ENCODE results near the gene EXOC3L1. TPM values are rescaled to one million over a fixed set of nuclear protein-coding genes. Genes with fewer than 3 reads are reported as not detected.

EXOC3L1 gene
- total and polyA plus RNA-seq, 7 experiments from 2014 or later, result 0.58 to 0.73 TPM; not detected in 5

DNA sequence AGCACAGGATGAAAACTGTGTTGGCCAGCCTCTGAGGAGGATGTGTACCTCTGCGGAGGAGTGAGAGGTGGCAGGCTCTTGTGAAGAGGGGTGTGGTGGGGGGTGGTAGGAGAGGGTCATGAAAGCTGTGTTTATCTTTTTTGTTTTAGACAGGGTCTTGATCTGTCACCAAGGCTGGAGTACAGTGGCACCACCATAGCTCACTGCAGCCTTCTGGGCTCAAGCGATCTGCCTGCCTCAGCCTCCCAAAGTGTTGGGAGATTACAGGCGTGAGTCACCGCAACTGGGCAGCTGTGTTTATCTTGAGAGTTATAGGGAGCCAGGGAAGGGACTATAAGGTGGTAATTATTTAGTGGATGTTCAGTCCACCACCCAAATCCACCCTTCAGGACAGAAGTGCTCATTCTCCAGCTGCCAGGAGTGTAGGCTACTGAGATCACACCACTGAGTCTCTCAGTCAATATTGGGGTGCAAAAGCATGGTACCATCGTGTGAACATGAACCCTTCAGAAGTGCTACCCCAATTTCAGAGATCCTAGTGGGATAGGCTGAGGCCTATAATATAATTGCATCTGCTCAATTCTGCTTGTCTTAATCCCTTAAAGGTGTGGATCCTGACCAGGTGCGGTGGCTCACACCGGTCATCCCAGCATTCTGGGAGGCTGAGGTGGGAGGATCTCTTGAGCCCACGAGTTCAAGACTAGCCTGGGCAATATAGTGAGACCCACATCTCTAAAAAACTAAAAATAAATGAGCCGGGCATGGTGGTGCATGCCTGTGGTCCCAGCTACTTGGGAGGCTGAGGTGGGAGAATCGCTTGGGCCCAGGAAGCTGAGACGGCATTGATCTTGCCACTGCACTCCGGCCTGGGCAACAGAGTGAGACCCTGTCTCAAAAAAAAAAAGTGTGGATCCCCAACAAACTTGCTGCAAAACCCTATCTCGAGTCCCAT lies 788 bp upstream of the EXOC3L1 start:
- peaks cover 0 to 12% (median 0%) of the 10 kb centered on the region in 5 donors for H3K36me3 Mint-ChIP-seq
- H3K27ac Mint-ChIP-seq, result peak overlapping the region in 2 of 9 donors; percentile 53 to 93
- peaks cover 8 to 40% (median 34%) of the 10 kb centered on the region in 7 donors for H3K4me1 Mint-ChIP-seq
- H3K27me3 Mint-ChIP-seq, result peaks cover 0 to 8% (median 0%) of the 10 kb centered on the region in 5 donors
- POLR2A ChIA-PET, result interaction anchor here (0.5 kb wide), 1 partner anchor 165 kb away, joined by 3 read pairs; no protein-coding TSS in a partner anchor
- peak overlapping the region in 8 of 10 donors; percentile 20 to 92 (median 89) for H3K4me3 Mint-ChIP-seq
- intact Hi-C loops (cut with micrococcal nuclease), result no loop called here
- no peaks in the 10 kb centered on the region for H3K9me3 Mint-ChIP-seq
- CTCF ChIA-PET, result interaction anchor here (1.2 to 1.7 kb wide), 2 partner anchors 36 to 54 kb away, joined by 4 read pairs; no protein-coding TSS in a partner anchor
- Histone ChIP-seq H3K27me3 (ENCODE audit: control insufficient read depth in 2 of 2, insufficient read depth in 2 of 2, low read length in 2 of 2) (no peaks in the 10 kb centered on the region), H3K9me3 (ENCODE audit: control insufficient read depth in 2 of 3, low read length in 3 of 3) (no peaks in the 10 kb centered on the region), H3K36me3 (ENCODE audit: control insufficient read depth in 2 of 3, insufficient read depth in 3 of 3, low read length in 3 of 3) (peaks cover 7 to 21% (median 10%) of the 10 kb centered on the region in 3 experiments), H3K4me3 (ENCODE audit: low read length) (no peak overlapping the region), H3K27ac (ENCODE audit: low read depth, low read length) (no peak overlapping the region), H3K4me1 (ENCODE audit: control insufficient read depth in 2 of 2, insufficient read depth in 2 of 2, low read length in 2 of 2) (peaks cover 24 to 27% of the 10 kb centered on the region in 2 donors)
- DNase-seq (no peak), ATAC-seq (no peak)

DNA sequence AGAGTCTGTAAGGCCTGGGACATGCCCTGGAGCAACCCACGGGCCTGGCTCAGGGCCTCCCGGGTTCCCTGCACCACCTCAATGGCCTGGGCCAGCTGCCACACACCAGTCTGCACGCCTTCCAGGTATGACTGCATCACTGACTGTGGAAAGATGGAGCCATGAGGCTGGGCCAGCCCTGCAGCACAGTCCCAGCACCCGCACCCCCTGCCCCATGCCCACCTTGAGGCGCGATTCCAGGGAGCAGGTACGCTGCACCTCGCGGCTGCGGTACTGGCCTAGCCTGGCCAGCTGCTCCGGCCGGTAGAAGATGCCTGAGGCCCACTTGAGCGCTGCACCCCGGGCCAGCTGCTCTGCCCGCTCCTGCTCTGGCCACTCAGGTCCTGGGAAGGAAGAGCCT lies 1.1 kb downstream of the EXOC3L1 start:
- Mint-ChIP-seq H3K4me3 (no peak overlapping the region), H3K36me3 (peaks cover 0 to 8% (median 0%) of the 10 kb centered on the region in 5 donors), H3K27ac (no peak overlapping the region), H3K9me3 (no peaks in the 10 kb centered on the region), H3K4me1 (peaks cover 17 to 40% (median 34%) of the 10 kb centered on the region in 7 donors), H3K27me3 (peaks cover 0 to 15% (median 0%) of the 10 kb centered on the region in 5 donors)
- ChIA-PET POLR2A (interaction anchor here (0.8 kb wide), 1 partner anchor 655 kb away, joined by 3 read pairs; no protein-coding TSS in a partner anchor), CTCF (interaction anchor here (0.5 kb wide), 1 partner anchor 19 kb away, joined by 3 read pairs; the partner anchor contains the start of gene NOL3)
- peaks cover 0 to 5% (median 0%) of the 10 kb centered on the region in 3 experiments for H3K36me3 ChIP-seq (ENCODE audit: control insufficient read depth in 2 of 3, insufficient read depth in 3 of 3, low read length in 3 of 3)
- intact Hi-C loops (cut with micrococcal nuclease), result no loop called here
- H3K4me3 ChIP-seq (ENCODE audit: low read length), result no peak overlapping the region
- DNase-seq, result no peak
- no peaks in the 10 kb centered on the region for H3K9me3 ChIP-seq (ENCODE audit: control insufficient read depth in 2 of 3, low read length in 3 of 3)
- H3K27ac ChIP-seq (ENCODE audit: low read depth, low read length), result no peak overlapping the region
- peaks cover 32 to 34% of the 10 kb centered on the region in 2 donors for H3K4me1 ChIP-seq (ENCODE audit: control insufficient read depth in 2 of 2, insufficient read depth in 2 of 2, low read length in 2 of 2)
- no peak for ATAC-seq
- H3K27me3 ChIP-seq (ENCODE audit: control insufficient read depth in 2 of 2, insufficient read depth in 2 of 2, low read length in 2 of 2), result no peaks in the 10 kb centered on the region

DNA sequence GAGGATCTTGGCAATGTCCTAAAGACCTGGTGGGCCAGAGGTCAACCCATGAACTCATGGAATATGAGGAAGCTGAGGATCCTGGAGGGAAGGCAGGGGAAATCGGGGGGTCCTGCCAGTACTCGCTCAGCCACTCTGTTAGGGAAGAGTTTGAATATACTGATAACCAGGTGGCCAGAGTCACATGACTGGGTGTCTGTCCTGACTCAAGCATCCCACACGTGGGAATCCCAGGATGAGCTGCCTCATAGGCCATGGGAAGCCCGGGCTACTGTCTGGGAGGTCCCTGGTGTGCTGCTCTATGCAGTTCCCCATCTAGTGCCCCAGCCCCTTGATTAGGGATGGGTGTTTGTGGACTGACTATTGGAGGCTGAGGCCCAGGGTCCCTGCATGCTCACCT lies 1.6 kb downstream of the EXOC3L1 start:
- Histone ChIP-seq H3K27me3 (ENCODE audit: control insufficient read depth in 2 of 2, insufficient read depth in 2 of 2, low read length in 2 of 2) (no peaks in the 10 kb centered on the region), H3K36me3 (ENCODE audit: control insufficient read depth in 2 of 3, insufficient read depth in 3 of 3, low read length in 3 of 3) (peaks cover 0 to 7% (median 0%) of the 10 kb centered on the region in 3 experiments), H3K9me3 (ENCODE audit: control insufficient read depth in 2 of 3, low read length in 3 of 3) (no peaks in the 10 kb centered on the region), H3K4me1 (ENCODE audit: control insufficient read depth in 2 of 2, insufficient read depth in 2 of 2, low read length in 2 of 2) (peaks cover 27 to 29% of the 10 kb centered on the region in 2 donors), H3K4me3 (ENCODE audit: low read length) (no peak overlapping the region), H3K27ac (ENCODE audit: low read depth, low read length) (no peak overlapping the region)
- intact Hi-C loops (cut with micrococcal nuclease), result no loop called here
- Mint-ChIP-seq H3K9me3 (no peaks in the 10 kb centered on the region), H3K36me3 (peaks cover 0 to 5% (median 0%) of the 10 kb centered on the region in 5 donors), H3K27me3 (peaks cover 0 to 15% (median 0%) of the 10 kb centered on the region in 5 donors), H3K27ac (no peak overlapping the region), H3K4me1 (peaks cover 17 to 35% (median 29%) of the 10 kb centered on the region in 7 donors), H3K4me3 (no peak overlapping the region)
- CTCF ChIA-PET, result interaction anchor here (0.5 kb wide), 1 partner anchor 18 kb away, joined by 3 read pairs; the partner anchor contains the start of gene NOL3
- ATAC-seq, result no peak
- no peak for DNase-seq
- POLR2A ChIA-PET, result interaction anchor here (0.8 to 1.0 kb wide), 2 partner anchors 121 to 656 kb away, joined by 3 read pairs; no protein-coding TSS in a partner anchor

DNA sequence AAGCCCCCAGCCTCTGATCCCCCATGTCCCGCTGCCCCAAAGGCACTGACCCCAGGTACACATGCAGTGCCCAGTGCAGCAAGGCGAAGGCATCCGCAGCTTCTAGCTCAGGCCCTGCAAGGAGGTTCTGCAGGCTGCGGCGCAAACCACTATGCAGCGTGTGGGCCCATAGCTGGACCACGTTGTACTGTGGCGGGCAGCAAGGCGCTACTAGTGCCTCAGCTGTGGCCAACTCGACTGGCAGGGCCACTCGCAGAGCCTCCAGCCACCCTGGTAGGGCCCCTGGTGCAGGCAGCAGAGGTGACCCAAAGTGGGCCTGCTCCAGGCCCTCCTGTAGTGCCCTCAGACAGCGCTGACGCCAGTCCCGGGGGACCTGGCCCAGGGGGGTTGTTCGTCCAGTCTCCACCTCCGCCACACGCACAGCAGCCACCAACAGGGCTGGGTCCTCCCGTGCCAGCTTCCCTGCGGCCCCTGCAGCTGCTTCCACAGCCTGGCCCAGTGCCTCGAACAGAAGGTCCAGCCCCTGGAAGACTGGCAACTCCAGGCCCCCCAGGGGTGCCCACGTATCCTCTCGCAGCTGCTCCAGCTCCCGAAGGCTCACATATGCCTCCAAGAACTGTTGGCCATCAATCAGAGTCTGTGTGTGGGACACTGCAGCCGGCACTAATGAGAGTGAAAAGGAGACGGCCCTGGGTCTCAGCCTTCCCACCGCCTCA lies 2.6 kb downstream of the EXOC3L1 start:
- H3K36me3 ChIP-seq (ENCODE audit: control insufficient read depth in 2 of 3, insufficient read depth in 3 of 3, low read length in 3 of 3), result peaks cover 0 to 7% (median 0%) of the 10 kb centered on the region in 3 experiments
- H3K36me3 Mint-ChIP-seq, result no peaks in the 10 kb centered on the region
- no peak overlapping the region for H3K27ac ChIP-seq (ENCODE audit: low read depth, low read length)
- no peak overlapping the region for H3K4me3 ChIP-seq (ENCODE audit: low read length)
- no peaks in the 10 kb centered on the region for H3K9me3 ChIP-seq (ENCODE audit: control insufficient read depth in 2 of 3, low read length in 3 of 3)
- peaks cover 18 to 20% of the 10 kb centered on the region in 2 donors for H3K4me1 ChIP-seq (ENCODE audit: control insufficient read depth in 2 of 2, insufficient read depth in 2 of 2, low read length in 2 of 2)
- H3K4me3 Mint-ChIP-seq, result no peak overlapping the region
- POLR2A ChIA-PET, result interaction anchor here (0.6 to 1.0 kb wide), 3 partner anchors 25 to 658 kb away, joined by 3 to 4 read pairs (median 4); no protein-coding TSS in a partner anchor
- no peaks in the 10 kb centered on the region for H3K27me3 ChIP-seq (ENCODE audit: control insufficient read depth in 2 of 2, insufficient read depth in 2 of 2, low read length in 2 of 2)
- intact Hi-C loops (cut with micrococcal nuclease), result no loop called here
- H3K27me3 Mint-ChIP-seq, result peaks cover 0 to 15% (median 0%) of the 10 kb centered on the region in 5 donors
- H3K9me3 Mint-ChIP-seq, result no peaks in the 10 kb centered on the region
- CTCF ChIA-PET, result interaction anchor here (0.5 to 1.1 kb wide), 3 partner anchors 32 to 641 kb away, joined by 3 read pairs; no protein-coding TSS in a partner anchor
- H3K27ac Mint-ChIP-seq, result no peak overlapping the region
- no peak for ATAC-seq
- peaks cover 11 to 25% (median 19%) of the 10 kb centered on the region in 7 donors for H3K4me1 Mint-ChIP-seq
- no peak for DNase-seq

DNA sequence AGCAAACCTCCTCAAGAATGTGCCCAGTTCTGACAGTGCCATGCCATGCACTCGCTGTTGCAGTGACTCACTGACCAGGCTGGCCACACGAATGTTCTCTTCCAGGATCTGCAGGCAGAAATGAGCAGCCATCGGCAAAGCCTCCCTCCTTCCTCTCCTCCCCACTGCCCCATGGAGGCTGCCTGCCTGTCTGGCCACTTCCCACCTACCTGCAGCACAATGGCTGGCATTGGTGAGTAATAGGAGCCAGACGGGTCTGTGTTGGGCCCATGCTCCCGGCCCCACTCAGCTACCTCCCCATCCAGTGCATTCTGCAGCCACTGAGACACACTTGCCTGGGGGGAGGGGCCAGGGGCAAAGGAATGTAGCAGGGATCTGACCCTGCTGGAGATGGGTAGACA lies 3.4 kb downstream of the EXOC3L1 start:
- Mint-ChIP-seq H3K27ac (no peak overlapping the region), H3K27me3 (peaks cover 0 to 15% (median 0%) of the 10 kb centered on the region in 5 donors), H3K36me3 (no peaks in the 10 kb centered on the region), H3K9me3 (no peaks in the 10 kb centered on the region), H3K4me1 (peaks cover 11 to 21% (median 14%) of the 10 kb centered on the region in 7 donors), H3K4me3 (no peak overlapping the region)
- Histone ChIP-seq H3K4me3 (ENCODE audit: low read length) (no peak overlapping the region), H3K9me3 (ENCODE audit: control insufficient read depth in 2 of 3, low read length in 3 of 3) (no peaks in the 10 kb centered on the region), H3K27ac (ENCODE audit: low read depth, low read length) (no peak overlapping the region), H3K36me3 (ENCODE audit: control insufficient read depth in 2 of 3, insufficient read depth in 3 of 3, low read length in 3 of 3) (peaks cover 0 to 7% (median 0%) of the 10 kb centered on the region in 3 experiments), H3K27me3 (ENCODE audit: control insufficient read depth in 2 of 2, insufficient read depth in 2 of 2, low read length in 2 of 2) (no peaks in the 10 kb centered on the region), H3K4me1 (ENCODE audit: control insufficient read depth in 2 of 2, insufficient read depth in 2 of 2, low read length in 2 of 2) (peaks cover 16 to 18% of the 10 kb centered on the region in 2 donors)
- DNase-seq (no peak), ATAC-seq (no peak)
- CTCF ChIA-PET, result interaction anchor here (0.9 to 2.4 kb wide), 2 partner anchors 11 to 31 kb away, joined by 3 to 7 read pairs; no protein-coding TSS in a partner anchor
- POLR2A ChIA-PET, result interaction anchor here (0.7 to 4.2 kb wide), 2 partner anchors 24 to 27 kb away, joined by 4 to 22 read pairs; partner anchors contain the start of genes FBXL8 and TRADD
- intact Hi-C loops (cut with micrococcal nuclease), result no loop called here
